HepG2 (cell line): ENCODE results near the gene SLC12A5. TPM values are rescaled to one million over a fixed set of nuclear protein-coding genes. Genes with fewer than 3 reads are reported as not detected.

Experiments
- BHLHE40 ChIP-seq: IDR thresholded peaks from 2 replicates; pipeline ENCODE4 v1.6.1; 2011; ENCODE audit warnings: low read length, improper control_type of control experiment
- BRD4 ChIP-seq: sonication (generic); formaldehyde crosslinking; IDR thresholded peaks from 2 replicates; pipeline ENCODE4 v1.4.0; 2020; ENCODE audit warnings: missing genetic modification reagents
- CERS6 ChIP-seq: sonication (generic); formaldehyde crosslinking; IDR thresholded peaks from 2 replicates; pipeline ENCODE4 v1.5.0; 2020; ENCODE audit warnings: missing genetic modification reagents
- CSRNP2 ChIP-seq: sonication (generic); formaldehyde crosslinking; conservative IDR thresholded peaks from 2 replicates; pipeline ENCODE4 v1.8.0; 2022; ENCODE audit warnings: low read depth, missing genetic modification reagents
- EED ChIP-seq: sonication (generic); formaldehyde crosslinking; IDR thresholded peaks from 2 replicates; pipeline ENCODE4 v1.5.0; 2020; ENCODE audit warnings: mild to moderate bottlenecking, missing genetic modification reagents
- ETV6 ChIP-seq: sonication (generic); formaldehyde crosslinking; conservative IDR thresholded peaks from 2 replicates; pipeline ENCODE4 v1.4.0; 2020; ENCODE audit warnings: missing genetic modification reagents
- HINFP ChIP-seq: sonication (generic); formaldehyde crosslinking; IDR thresholded peaks from 2 replicates; pipeline ENCODE4 v1.4.0; 2020; ENCODE audit warnings: low read depth, mild to moderate bottlenecking, missing genetic modification reagents
- KDM4B ChIP-seq: sonication (generic); formaldehyde crosslinking; IDR thresholded peaks from 2 replicates; pipeline ENCODE4 v1.4.0; 2020; ENCODE audit warnings: missing genetic modification reagents
- MED1 ChIP-seq: sonication (generic); formaldehyde crosslinking; IDR thresholded peaks from 2 replicates; pipeline ENCODE4 v1.4.0; 2020; ENCODE audit warnings: missing genetic modification reagents
- MIER2 ChIP-seq: IDR thresholded peaks from 2 replicates; pipeline ENCODE4 v1.6.1; 2016; ENCODE audit warnings: missing biosample characterization, missing genetic modification reagents
- NPAS2 ChIP-seq: sonication (generic); formaldehyde crosslinking; IDR thresholded peaks from 2 replicates; pipeline ENCODE4 v1.8.0; 2022; ENCODE audit warnings: mild to moderate bottlenecking, missing genetic modification reagents, borderline replicate concordance
- NR2F6 ChIP-seq, 2 experiments: IDR thresholded peaks; 2 replicates each; pipeline ENCODE4 v1.6.1; 2016; ENCODE audit warnings: antibody characterized with exemption in 1 of 2, mild to moderate bottlenecking in 1 of 2
- POLR2G ChIP-seq: fragments of 200-400 bp; formaldehyde crosslinking; IDR thresholded peaks from 2 replicates; pipeline ENCODE4 v1.6.1; 2018; ENCODE audit warnings: mild to moderate bottlenecking, low read depth, low read length, moderate library complexity
- REPIN1 ChIP-seq: sonication (generic); formaldehyde crosslinking; IDR thresholded peaks from 2 replicates; pipeline ENCODE4 v1.8.0; 2022; ENCODE audit warnings: missing genetic modification reagents, low read depth, mild to moderate bottlenecking, borderline replicate concordance
- TFAP4 ChIP-seq: sonication (generic); IDR thresholded peaks from 2 replicates; pipeline ENCODE4 v1.6.1; 2016; ENCODE audit warnings: low read depth, borderline replicate concordance
- TOPORS ChIP-seq: sonication (generic); formaldehyde crosslinking; IDR thresholded peaks from 2 replicates; pipeline ENCODE4 v1.8.0; 2023; ENCODE audit warnings: mild to moderate bottlenecking, missing genetic modification reagents
- TP53 ChIP-seq: sonication (generic); formaldehyde crosslinking; conservative IDR thresholded peaks from 2 replicates; pipeline ENCODE4 v1.4.0; 2020; ENCODE audit warnings: missing genetic modification reagents
- ZMAT3 ChIP-seq: sonication (generic); formaldehyde crosslinking; conservative IDR thresholded peaks from 2 replicates; pipeline ENCODE4 v1.7.0; 2021; ENCODE audit warnings: missing genetic modification reagents
- ZSCAN20 ChIP-seq: sonication (generic); formaldehyde crosslinking; IDR thresholded peaks from 2 replicates; pipeline ENCODE4 v1.4.0; 2020; ENCODE audit warnings: missing genetic modification reagents, mild to moderate bottlenecking, borderline replicate concordance
- polyA plus RNA-seq, 8 experiments: library from polyadenylated mRNA; depleted of rRNA in 3 of 8; stranded (reverse) in 7 of 8; unstranded in 1 of 8; fragments of >200 nt; fragmentation: Illumina TruSeq in 4 of 8; extraction: Trizol in 4 of 8; gene quantifications; 2 replicates each; pipeline versions ENCODE4 v1.2.1 to v1.2.3, GENCODE V29; 2011 to 2016; ENCODE audit warnings: low read depth in 4 of 8, missing spikeins in 1 of 8, mixed read lengths in 1 of 8; ENCODE audit not compliant: insufficient read depth in 1 of 8
- total RNA-seq, 5 experiments: library from RNA; depleted of rRNA; stranded (reverse); fragments of >200 nt; fragmentation: Illumina TruSeq; extraction: Trizol; gene quantifications; 2 replicates each; pipeline ENCODE4 v1.2.3, GENCODE V29; 2016; ENCODE audit warnings: low read depth in 1 of 5
- TF ChIP-seq, protein P1 (sequence below): sonication (generic); formaldehyde crosslinking; IDR thresholded peaks from 2 replicates; pipeline ENCODE4 v1.5.1; 2020; ENCODE audit warnings: mild to moderate bottlenecking, missing genetic modification reagents, borderline replicate concordance

The SLC12A5 gene
- total and polyA plus RNA-seq, 2 of the 13 experiments (the other 11 are each of a cell fraction or from before 2014, with no cell fraction given) = 4.3 to 5.4 TPM

DNA sequence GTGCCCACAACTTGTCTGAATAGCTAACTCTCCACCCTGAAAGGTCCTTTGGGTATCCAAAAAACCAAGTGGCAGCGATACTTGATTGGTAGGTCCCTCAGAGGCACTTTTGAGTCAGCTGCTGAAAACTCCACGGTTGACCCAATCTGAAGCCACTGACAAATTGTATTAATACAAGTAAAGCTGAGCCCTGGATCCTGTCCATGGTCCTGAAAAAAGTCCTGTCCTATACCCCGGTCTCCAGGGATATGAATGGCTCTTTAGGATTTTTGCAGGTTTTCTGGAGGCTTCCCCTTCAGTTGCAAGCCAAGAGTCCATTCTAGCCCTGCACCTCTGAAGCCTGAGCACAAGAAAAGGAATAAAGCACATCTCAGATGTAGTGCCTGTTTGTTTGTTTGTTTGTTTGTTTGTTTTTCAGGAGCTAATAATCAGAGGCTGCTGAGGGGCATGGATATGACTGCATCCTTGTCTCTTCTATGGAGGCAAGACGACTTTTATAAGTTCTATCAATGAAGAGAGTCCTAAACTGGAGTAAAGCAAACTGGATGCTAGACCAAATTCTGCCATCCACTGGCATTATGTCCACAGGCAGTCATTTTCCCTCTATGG lies 1.7 kb upstream of the SLC12A5 start (continued):
- TF ChIP-seq, protein P1, sequence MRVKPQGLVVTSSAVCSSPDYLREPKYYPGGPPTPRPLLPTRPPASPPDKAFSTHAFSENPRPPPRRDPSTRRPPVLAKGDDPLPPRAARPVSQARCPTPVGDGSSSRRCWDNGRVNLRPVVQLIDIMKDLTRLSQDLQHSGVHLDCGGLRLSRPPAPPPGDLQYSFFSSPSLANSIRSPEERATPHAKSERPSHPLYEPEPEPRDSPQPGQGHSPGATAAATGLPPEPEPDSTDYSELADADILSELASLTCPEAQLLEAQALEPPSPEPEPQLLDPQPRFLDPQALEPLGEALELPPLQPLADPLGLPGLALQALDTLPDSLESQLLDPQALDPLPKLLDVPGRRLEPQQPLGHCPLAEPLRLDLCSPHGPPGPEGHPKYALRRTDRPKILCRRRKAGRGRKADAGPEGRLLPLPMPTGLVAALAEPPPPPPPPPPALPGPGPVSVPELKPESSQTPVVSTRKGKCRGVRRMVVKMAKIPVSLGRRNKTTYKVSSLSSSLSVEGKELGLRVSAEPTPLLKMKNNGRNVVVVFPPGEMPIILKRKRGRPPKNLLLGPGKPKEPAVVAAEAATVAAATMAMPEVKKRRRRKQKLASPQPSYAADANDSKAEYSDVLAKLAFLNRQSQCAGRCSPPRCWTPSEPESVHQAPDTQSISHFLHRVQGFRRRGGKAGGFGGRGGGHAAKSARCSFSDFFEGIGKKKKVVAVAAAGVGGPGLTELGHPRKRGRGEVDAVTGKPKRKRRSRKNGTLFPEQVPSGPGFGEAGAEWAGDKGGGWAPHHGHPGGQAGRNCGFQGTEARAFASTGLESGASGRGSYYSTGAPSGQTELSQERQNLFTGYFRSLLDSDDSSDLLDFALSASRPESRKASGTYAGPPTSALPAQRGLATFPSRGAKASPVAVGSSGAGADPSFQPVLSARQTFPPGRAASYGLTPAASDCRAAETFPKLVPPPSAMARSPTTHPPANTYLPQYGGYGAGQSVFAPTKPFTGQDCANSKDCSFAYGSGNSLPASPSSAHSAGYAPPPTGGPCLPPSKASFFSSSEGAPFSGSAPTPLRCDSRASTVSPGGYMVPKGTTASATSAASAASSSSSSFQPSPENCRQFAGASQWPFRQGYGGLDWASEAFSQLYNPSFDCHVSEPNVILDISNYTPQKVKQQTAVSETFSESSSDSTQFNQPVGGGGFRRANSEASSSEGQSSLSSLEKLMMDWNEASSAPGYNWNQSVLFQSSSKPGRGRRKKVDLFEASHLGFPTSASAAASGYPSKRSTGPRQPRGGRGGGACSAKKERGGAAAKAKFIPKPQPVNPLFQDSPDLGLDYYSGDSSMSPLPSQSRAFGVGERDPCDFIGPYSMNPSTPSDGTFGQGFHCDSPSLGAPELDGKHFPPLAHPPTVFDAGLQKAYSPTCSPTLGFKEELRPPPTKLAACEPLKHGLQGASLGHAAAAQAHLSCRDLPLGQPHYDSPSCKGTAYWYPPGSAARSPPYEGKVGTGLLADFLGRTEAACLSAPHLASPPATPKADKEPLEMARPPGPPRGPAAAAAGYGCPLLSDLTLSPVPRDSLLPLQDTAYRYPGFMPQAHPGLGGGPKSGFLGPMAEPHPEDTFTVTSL (CRISPR knock-in tag) = no peak
- TF ChIP-seq CSRNP2 (no peak), BRD4 (CRISPR knock-in tag) (no peak), NPAS2 (no peak), MIER2 (CRISPR knock-in tag) (peak; percentile 98), HINFP (CRISPR knock-in tag) (no peak), ZMAT3 (no peak), ETV6 (0 out of 2 replicates have a peak, but pooled peaks have one; percentile 30), POLR2G (no peak), BHLHE40 (no peak), CERS6 (CRISPR knock-in tag) (no peak), MED1 (CRISPR knock-in tag) (no peak), ZSCAN20 (CRISPR knock-in tag) (no peak), TOPORS (CRISPR knock-in tag) (no peak), TP53 (CRISPR knock-in tag) (no peak), TFAP4 (no peak; the same call in 1 of the 2 replicates), REPIN1 (CRISPR knock-in tag) (no peak), EED (CRISPR knock-in tag) (no peak), KDM4B (CRISPR knock-in tag) (0 out of 2 replicates have a peak, but pooled peaks have one; percentile 44), NR2F6 (IDR thresholded peaks at IDR 0.05) (no peak), NR2F6 (CRISPR knock-in tag; IDR thresholded peaks at IDR 0.05) (no peak)
